Left lung (tissue), 10 donors: ENCODE data around the gene FIP1L1. TPM values are rescaled to one million over a fixed set of nuclear protein-coding genes. Genes with fewer than 3 reads are reported as not detected.

ENCODE experiments used
- ATAC-seq: fragments of 200-7000 bp; cut with Tn5 transposase; one replicate; pipeline ENCODE4 v1.9.1; 2020; ENCODE audit warnings: moderate library complexity
- DNase-seq, 4 donors: peaks; one replicate each; pipeline ENCODE4 v3.0.0-alpha.2; 2013 to 2020
- H3K27ac ChIP-seq, 2 donors: fragments of 200-600 bp; sonication (generic) in 1 of 2; one replicate each; pipeline versions ENCODE4 v1.5.0 to v1.8.0; 2020 to 2021
- H3K27me3 ChIP-seq, 2 donors: fragments of 200-600 bp; sonication (generic) in 1 of 2; one replicate each; pipeline versions ENCODE4 v1.5.0 to v1.8.0; 2020 to 2021
- H3K36me3 ChIP-seq, 2 donors: fragments of 200-600 bp; sonication (generic) in 1 of 2; one replicate each; pipeline versions ENCODE4 v1.5.0 to v1.8.0; 2020 to 2021
- H3K4me1 ChIP-seq, 2 donors: fragments of 200-600 bp; one replicate each; pipeline ENCODE4 v1.8.0; 2021
- H3K4me3 ChIP-seq, 2 donors: fragments of 200-600 bp; sonication (generic) in 1 of 2; one replicate each; pipeline versions ENCODE4 v1.5.0 to v1.8.0; 2020 to 2021; ENCODE audit warnings: mild to moderate bottlenecking in 1 of 2
- H3K9me3 ChIP-seq, 2 donors: fragments of 200-600 bp; sonication (generic) in 1 of 2; one replicate each; pipeline versions ENCODE4 v1.5.0 to v1.8.0; 2020 to 2021
- CTCF ChIP-seq, 2 donors: fragments of 200-600 bp; sonication (generic) in 1 of 2; IDR thresholded peaks; one replicate each; pipeline versions ENCODE4 v1.5.0 to v1.8.0; 2021; ENCODE audit warnings: antibody characterized with exemption in 2 of 2
- intact Hi-C, 2 donors: fragments of 100-400 bp; cut with DNase I; formaldehyde crosslinking; loops; one replicate each; pipeline versions ENCODE4 v1.11.2 to v1.14.2; 2022
- polyA plus RNA-seq, 6 donors: library from polyadenylated mRNA; unstranded; fragments of 120-200 nt; gene quantifications; one replicate each; pipeline ENCODE4 v1.2.1, GENCODE V29; 2013; ENCODE audit not compliant: insufficient read length in 6 of 6
- total RNA-seq, 2 donors: library from RNA; stranded (reverse); fragmentation: NEBNext Ultra II Directional; extraction: Animal tissue kit (Norgen Biotek cat#: 25700); gene quantifications; one replicate each; pipeline ENCODE4 v1.2.1, GENCODE V29; 2021
- donor health status: DM: no; HTN: yes; CAD: no.
- donor health status: DM: no; HTN: no; CAD: no.

FIP1L1 gene
- total and polyA plus RNA-seq, 8 donors = 29.8 to 106 (median 83.8) TPM

DNA sequence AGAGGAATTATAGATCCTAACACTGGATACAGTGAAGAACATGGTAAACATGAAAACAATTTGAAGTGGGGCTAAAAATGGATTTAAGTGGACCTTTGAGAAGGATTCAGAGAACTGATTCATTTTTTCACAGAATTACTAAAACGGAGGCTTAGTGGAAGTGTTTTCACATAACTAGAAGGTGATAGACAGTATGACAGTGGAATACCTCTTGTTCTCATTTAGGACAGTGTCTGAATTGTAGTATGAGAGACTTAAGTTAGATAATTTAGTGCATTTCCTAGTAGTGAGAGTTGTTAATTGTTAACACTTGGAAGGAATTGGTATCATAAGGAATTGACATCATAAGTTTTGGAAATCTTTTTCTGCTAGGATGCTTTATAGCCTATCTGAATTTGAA, 64.1 kb downstream of the FIP1L1 start:
- no peak for TF ChIP-seq CTCF (IDR thresholded peaks at IDR 0.05)
- Histone ChIP-seq H3K27me3 (no peaks in the 10 kb centered on the region), H3K36me3 (peaks cover 0 to 39% of the 10 kb centered on the region in 2 donors), H3K4me1 (no peaks in the 10 kb centered on the region), H3K9me3 (no peaks in the 10 kb centered on the region), H3K27ac (no peak overlapping the region), H3K4me3 (no peak overlapping the region)
- intact Hi-C loops = no loop called here
- ATAC-seq (no peak), DNase-seq (no peak)

DNA sequence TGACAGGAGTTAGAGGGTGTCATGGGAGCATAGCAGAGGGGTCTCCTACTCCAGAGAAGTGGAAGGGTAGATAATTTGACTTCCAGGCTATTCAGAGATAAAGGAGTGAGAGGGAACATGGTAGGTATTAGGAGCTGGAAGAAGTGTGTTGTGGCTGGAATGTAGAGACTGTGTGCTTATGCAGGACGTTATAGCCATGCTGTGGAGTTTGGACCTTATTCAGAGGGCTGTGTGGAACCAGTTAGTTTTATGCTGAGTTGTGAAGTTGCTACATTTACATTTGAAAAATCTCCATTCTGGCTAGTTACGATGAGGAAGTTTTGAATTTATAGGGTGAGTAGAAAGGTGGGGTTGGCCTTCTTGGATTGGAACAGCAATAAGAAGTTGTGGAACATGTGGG, 67.5 kb downstream of the FIP1L1 start:
- ATAC-seq (no peak), DNase-seq (no peak)
- TF ChIP-seq CTCF (IDR thresholded peaks at IDR 0.05) = no peak
- Histone ChIP-seq H3K9me3 (no peaks in the 10 kb centered on the region), H3K4me1 (no peaks in the 10 kb centered on the region), H3K27ac (no peak overlapping the region), H3K36me3 (peaks cover 0 to 39% of the 10 kb centered on the region in 2 donors), H3K27me3 (no peaks in the 10 kb centered on the region), H3K4me3 (no peak overlapping the region)
- intact Hi-C loops = no loop called here

- no peaks in the 10 kb centered on the region for H3K27me3 ChIP-seq
- no peak overlapping the region for H3K4me3 ChIP-seq
- no peak overlapping the region for H3K27ac ChIP-seq
- peaks cover 0 to 48% of the 10 kb centered on the region in 2 donors for H3K36me3 ChIP-seq
- DNase-seq = no peak
- intact Hi-C loops = no loop called here
- TF ChIP-seq CTCF (IDR thresholded peaks at IDR 0.05) = no peak
- no peak for ATAC-seq
- H3K4me1 ChIP-seq = no peaks in the 10 kb centered on the region
- no peaks in the 10 kb centered on the region for H3K9me3 ChIP-seq
Observed at GRCh38 chr4:53450773-53451172, 73.3 kb downstream of the FIP1L1 start.

DNA sequence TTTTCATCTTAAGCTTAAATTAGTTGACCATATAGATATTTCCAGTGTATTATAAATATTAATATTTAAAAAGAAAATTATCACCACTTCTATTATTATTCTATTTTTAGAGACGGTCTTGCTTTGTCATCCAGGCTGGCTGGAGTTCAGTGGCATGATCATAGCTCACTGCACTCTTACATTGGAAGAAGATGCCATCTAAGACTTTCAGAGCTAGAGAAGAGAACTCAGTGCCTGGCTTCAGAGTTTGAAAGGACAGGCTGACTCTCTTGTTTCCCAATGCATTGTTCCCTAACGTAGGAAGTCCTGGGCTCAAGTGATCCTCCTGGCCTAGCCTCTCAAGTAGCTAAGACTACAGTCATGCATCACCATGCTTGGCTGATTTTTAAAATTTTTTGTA, 75.9 kb downstream of the FIP1L1 start:
- ATAC-seq = no peak
- Histone ChIP-seq H3K27ac (no peak overlapping the region), H3K4me3 (no peak overlapping the region), H3K9me3 (no peaks in the 10 kb centered on the region), H3K36me3 (peaks cover 0 to 55% of the 10 kb centered on the region in 2 donors), H3K27me3 (no peaks in the 10 kb centered on the region), H3K4me1 (no peaks in the 10 kb centered on the region)
- no peak for TF ChIP-seq CTCF (IDR thresholded peaks at IDR 0.05)
- intact Hi-C loops = no loop called here
- no peak for DNase-seq

DNA sequence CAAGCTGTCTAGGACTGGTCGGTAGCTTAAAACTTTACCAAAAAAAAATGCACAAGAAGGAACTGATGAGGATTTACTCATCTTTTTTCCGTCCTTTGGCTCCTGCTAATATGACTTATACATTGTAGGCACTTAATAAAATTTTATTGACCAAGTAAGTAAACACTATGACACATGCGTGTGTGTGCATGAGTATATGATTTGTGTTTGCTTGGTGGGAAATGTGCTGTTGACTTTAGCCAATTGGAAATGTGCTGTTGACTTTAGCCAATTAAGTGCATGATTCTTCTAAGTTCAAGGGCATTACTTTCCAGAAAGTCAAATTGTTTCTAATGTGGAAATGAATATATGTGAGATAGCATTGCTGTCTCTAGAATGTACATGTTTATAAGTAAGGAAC, 78.3 kb downstream of the FIP1L1 start:
- no peak overlapping the region for H3K4me3 ChIP-seq
- peaks cover 0 to 78% of the 10 kb centered on the region in 2 donors for H3K36me3 ChIP-seq
- H3K27ac ChIP-seq = no peak overlapping the region
- H3K27me3 ChIP-seq = no peaks in the 10 kb centered on the region
- H3K9me3 ChIP-seq = no peaks in the 10 kb centered on the region
- H3K4me1 ChIP-seq = no peaks in the 10 kb centered on the region
- DNase-seq (no peak), ATAC-seq (peak; percentile 30)
- no peak for TF ChIP-seq CTCF (IDR thresholded peaks at IDR 0.05)
- intact Hi-C loops = no loop called here
